Kidney (tissue), 14 donors: ENCODE results near the gene ARL16. TPM values are rescaled to one million over a fixed set of nuclear protein-coding genes. Genes with fewer than 3 reads are reported as not detected.

ENCODE experiments used
- DNase-seq, 5 donors: peaks; one replicate each; pipeline ENCODE4 v3.0.0-alpha.2; 2013 to 2020
- FAIRE-seq: peaks from 2 replicates; lab custom pipeline; 2012; peaks lifted over from hg19 to GRCh38; lab: Jason Lieb, UNC
- H3K27ac ChIP-seq, 2 donors: one replicate each; pipeline ENCODE4 v1.7.0; 2013; ENCODE audit warnings: low read depth in 2 of 2, low read length in 2 of 2, inconsistent platforms in 1 of 2
- H3K27me3 ChIP-seq: one replicate; pipeline ENCODE4 v1.7.1; 2013; ENCODE audit warnings: low read length, inconsistent platforms; ENCODE audit not compliant: control insufficient read depth, insufficient read depth
- H3K36me3 ChIP-seq, 3 donors: one replicate each; pipeline versions ENCODE4 v1.7.0 to v1.7.1; 2013; ENCODE audit warnings: low read length in 3 of 3, control low read depth in 1 of 3, inconsistent platforms in 1 of 3; ENCODE audit not compliant: insufficient read depth in 3 of 3, control insufficient read depth in 2 of 3
- H3K4me1 ChIP-seq, 3 donors: one replicate each; pipeline versions ENCODE4 v1.7.0 to v1.7.1; 2013; ENCODE audit warnings: low read length in 3 of 3, inconsistent platforms in 1 of 3, low read depth in 1 of 3; ENCODE audit not compliant: control insufficient read depth in 2 of 3, insufficient read depth in 2 of 3
- H3K4me3 ChIP-seq, 3 donors: one replicate each; pipeline versions ENCODE4 v1.7.0 to v1.8.1; 2013; ENCODE audit warnings: low read length in 3 of 3, control low read depth in 1 of 3, inconsistent platforms in 1 of 3
- H3K9ac ChIP-seq, 3 donors: one replicate each; pipeline versions ENCODE4 v1.7.0 to v1.7.1; 2013; ENCODE audit warnings: low read length in 3 of 3, control low read depth in 1 of 3, inconsistent platforms in 1 of 3
- H3K9me3 ChIP-seq, 3 donors: one replicate each; pipeline versions ENCODE4 v1.7.0 to v1.7.1; 2013; ENCODE audit warnings: low read length in 3 of 3, control low read depth in 1 of 3, inconsistent platforms in 1 of 3; ENCODE audit not compliant: control insufficient read depth in 2 of 3, insufficient read depth in 1 of 3
- CTCF ChIP-seq: IDR thresholded peaks from 3 replicates; pipeline ENCODE4 v1.5.1; 2012; ENCODE audit warnings: mild to moderate bottlenecking, moderate library complexity, borderline replicate concordance; ENCODE audit not compliant: insufficient read depth; ENCODE audit errors: extremely low read depth
- intact Hi-C: fragments of 100-400 bp; cut with DNase I; formaldehyde crosslinking; loops from one replicate; pipeline ENCODE4 v1.11.1; 2022
- polyA plus RNA-seq: library from polyadenylated mRNA; stranded (reverse); fragments of 350-450 nt; fragmentation: Illumina TruSeq; extraction: RNeasy Lipid Tissue Mini Kit (QIAGEN cat#74804); gene quantifications from one replicate; pipeline ENCODE4 v1.2.3, GENCODE V29; 2014; ENCODE audit warnings: low read depth, low replicate concordance; ENCODE audit not compliant: insufficient read depth
- total RNA-seq: library from RNA; stranded (reverse); fragmentation: NEBNext Ultra II Directional; extraction: Animal tissue kit (Norgen Biotek cat#: 25700); gene quantifications from one replicate; pipeline ENCODE4 v1.2.1, GENCODE V29; 2021
- donor health status: control.
- donor health status: control.
- donor health status: control.
- donor health status: control.
- donor health status: control.
- donor health status: DM: yes; HTN: yes; CAD: no.
- donor health status: Normal renal cell carcinoma (clear cell type).

The ARL16 gene
- total and polyA plus RNA-seq, 2 donors from 2014 or later, result 34.7 to 76.1 TPM

- no peak for DNase-seq
- Histone ChIP-seq H3K4me3 (no peak overlapping the region), H3K9ac (no peak overlapping the region), H3K9me3 (no peaks in the 10 kb centered on the region), H3K27me3 (no peaks in the 10 kb centered on the region), H3K27ac (no peak overlapping the region), H3K4me1 (peaks cover 0 to 31% (median 11%) of the 10 kb centered on the region in 3 donors), H3K36me3 (peaks cover 0 to 14% (median 6%) of the 10 kb centered on the region in 3 donors)
- intact Hi-C loops, result no loop called here
- TF ChIP-seq CTCF, result no peak
- FAIRE-seq, result no peak
These were observed 22.1 kb upstream of the ARL16 start for GRCh38 chr17:81705518-81706231.

- H3K9ac ChIP-seq, result peak overlapping the region; percentile 8 to 94 (median 35)
- no peak for TF ChIP-seq CTCF
- no peaks in the 10 kb centered on the region for H3K9me3 ChIP-seq
- FAIRE-seq, result no peak
- H3K27me3 ChIP-seq, result no peaks in the 10 kb centered on the region
- peak overlapping the region; percentile 82 to 95 (median 91) for H3K4me3 ChIP-seq
- H3K36me3 ChIP-seq, result peaks cover 0 to 18% (median 6%) of the 10 kb centered on the region in 3 donors
- intact Hi-C loops, result no loop called here
- H3K27ac ChIP-seq, result peak overlapping the region; percentile 63 to 91
- peak in 1 of 5 donors; percentile 51 for DNase-seq
- peaks cover 0 to 25% (median 7%) of the 10 kb centered on the region in 3 donors for H3K4me1 ChIP-seq
These were observed 20.4 kb upstream of the ARL16 start for GRCh38 chr17:81703747-81704654.

- Histone ChIP-seq H3K9me3 (no peaks in the 10 kb centered on the region), H3K4me1 (peaks cover 0 to 25% (median 7%) of the 10 kb centered on the region in 3 donors), H3K27ac (peak within 1 kb of the TSS; percentile 80 to 91), H3K9ac (peak within 1 kb of the TSS; percentile 68 to 94 (median 94)), H3K36me3 (peaks cover 0 to 27% (median 6%) of the 10 kb centered on the region in 3 donors), H3K4me3 (peak within 1 kb of the TSS; percentile 82 to 95 (median 91)), H3K27me3 (no peaks in the 10 kb centered on the region)
- intact Hi-C loops, result no loop called here
- no peak for TF ChIP-seq CTCF
- peak; percentile 92 to 98 (median 97) for DNase-seq
- no peak for FAIRE-seq
These were observed 19.5 kb upstream of the ARL16 start, which contains the start of gene MRPL12 for GRCh38 chr17:81702934-81703746. Gene MRPL12 (plus strand): TSS chr17:81703367. CDS start chr17:81703502, 135 bp downstream.
